Measurements from ENCODE around the gene SETD3. TPM values are rescaled to one million over a fixed set of nuclear protein-coding genes. Genes with fewer than 3 reads are reported as not detected.
A peak's percentile ranks its signal among the peaks of the same experiment; 100 is the strongest.

SETD3 gene
- total RNA-seq, 8 experiments from 2014 or later = 30.6 to 66.2 (median 42.9) TPM

GRCh38 chr14:99402950-99403349 lies 77.7 kb downstream of the SETD3 start:
- 43 to 95% (median 86%) methylated on average over 1 to 10 of the region's 10 CpGs; no CpG with 5 or more reads in 1 of the 10 experiments for WGBS, 10 experiments
- H3K4me1 ChIP-seq (replicated peaks in 1 of 2) = no peaks in the 10 kb centered on the region
- in situ Hi-C loops (cut with MboI; ENCODE audit: low pct_unique_long_range_greater_than_20kb in 2 of 9, low sequenced_read_pairs in 9 of 9, unreplicated experiment in 9 of 9) = no loop called here
- ATAC-seq (replicated peaks in 6 of 8) = no peak
- H3K27ac ChIP-seq = no peak overlapping the region
- no peak overlapping the region for H3K4me3 ChIP-seq

- Histone ChIP-seq H3K27ac (no peak overlapping the region), H3K4me1 (replicated peaks in 1 of 2) (no peaks in the 10 kb centered on the region), H3K4me3 (no peak overlapping the region)
- ATAC-seq (replicated peaks in 6 of 8) = no peak
- WGBS, 10 experiments = 80 to 94% (median 89%) methylated on average over 1 to 4 of the region's 4 CpGs; no CpG with 5 or more reads in 4 of the 10 experiments
- in situ Hi-C loops (cut with MboI; ENCODE audit: low pct_unique_long_range_greater_than_20kb in 2 of 9, low sequenced_read_pairs in 9 of 9, unreplicated experiment in 9 of 9) = no loop called here
These were observed 78.4 kb downstream of the SETD3 start for GRCh38 chr14:99402285-99402648.

- 40 to 92% (median 70%) methylated on average over 1 to 5 of the region's 5 CpGs; no CpG with 5 or more reads in 1 of the 10 experiments for WGBS, 10 experiments
- no peak for ATAC-seq (replicated peaks in 6 of 8)
- H3K27ac ChIP-seq = no peak overlapping the region
- in situ Hi-C loops (cut with MboI; ENCODE audit: low pct_unique_long_range_greater_than_20kb in 2 of 9, low sequenced_read_pairs in 9 of 9, unreplicated experiment in 9 of 9) = no loop called here
- H3K4me1 ChIP-seq (replicated peaks in 1 of 2) = no peaks in the 10 kb centered on the region
- H3K4me3 ChIP-seq = no peak overlapping the region
These were observed 78.9 kb downstream of the SETD3 start for GRCh38 chr14:99401621-99402284.

- Histone ChIP-seq H3K27ac (no peak overlapping the region), H3K4me3 (no peak overlapping the region), H3K4me1 (replicated peaks in 1 of 2) (no peaks in the 10 kb centered on the region)
- 29 to 92% (median 71%) methylated on average over 1 to 4 of the region's 4 CpGs; no CpG with 5 or more reads in 2 of the 10 experiments for WGBS, 10 experiments
- in situ Hi-C loops (cut with MboI; ENCODE audit: low pct_unique_long_range_greater_than_20kb in 2 of 9, low sequenced_read_pairs in 9 of 9, unreplicated experiment in 9 of 9) = no loop called here
- ATAC-seq (replicated peaks in 6 of 8) = peak in 1 of 8 experiments; percentile 22
These were observed 79.4 kb downstream of the SETD3 start for GRCh38 chr14:99401211-99401610.

- no peak overlapping the region for H3K4me3 ChIP-seq
- ATAC-seq (replicated peaks in 6 of 8) = no peak
- H3K4me1 ChIP-seq (replicated peaks in 1 of 2) = peaks cover 7 to 9% of the 10 kb centered on the region in 2 donors
- WGBS, 10 experiments = 77 to 100% (median 95%) methylated on average over 2 of the region's 2 CpGs; no CpG with 5 or more reads in 5 of the 10 experiments
- no peak overlapping the region for H3K27ac ChIP-seq
- in situ Hi-C loops (cut with MboI; ENCODE audit: low pct_unique_long_range_greater_than_20kb in 2 of 9, low sequenced_read_pairs in 9 of 9, unreplicated experiment in 9 of 9) = no loop called here
These were observed 83.0 kb downstream of the SETD3 start for GRCh38 chr14:99397698-99398097.

GRCh38 chr14:99395909-99396530 lies 84.6 kb downstream of the SETD3 start:
- peak in 2 of 8 experiments; percentile 21 to 62 for ATAC-seq (replicated peaks in 6 of 8)
- in situ Hi-C loops (cut with MboI; ENCODE audit: low pct_unique_long_range_greater_than_20kb in 2 of 9, low sequenced_read_pairs in 9 of 9, unreplicated experiment in 9 of 9) = no loop called here
- peaks cover 7 to 9% of the 10 kb centered on the region in 2 donors for H3K4me1 ChIP-seq (replicated peaks in 1 of 2)
- WGBS, 10 experiments = 39 to 95% (median 57%) methylated on average over 1 to 10 of the region's 10 CpGs; no CpG with 5 or more reads in 1 of the 10 experiments
- H3K27ac ChIP-seq = no peak overlapping the region
- no peak overlapping the region for H3K4me3 ChIP-seq

- ATAC-seq (replicated peaks in 6 of 8) = peak in 5 of 8 experiments; percentile 33 to 91 (median 73)
- 60 to 100% (median 86%) methylated on average over 1 to 4 of the region's 9 CpGs; no CpG with 5 or more reads in 6 of the 10 experiments for WGBS, 10 experiments
- in situ Hi-C loops (cut with MboI; ENCODE audit: low pct_unique_long_range_greater_than_20kb in 2 of 9, low sequenced_read_pairs in 9 of 9, unreplicated experiment in 9 of 9) = no loop called here
- Histone ChIP-seq H3K27ac (no peak overlapping the region), H3K4me3 (no peak overlapping the region), H3K4me1 (replicated peaks in 1 of 2) (peaks cover 7 to 9% of the 10 kb centered on the region in 2 donors)
These were observed 86.0 kb downstream of the SETD3 start for GRCh38 chr14:99394602-99395156.

- 40 to 100% (median 79%) methylated on average over 2 to 9 of the region's 12 CpGs; no CpG with 5 or more reads in 3 of the 10 experiments for WGBS, 10 experiments
- in situ Hi-C loops (cut with MboI; ENCODE audit: low pct_unique_long_range_greater_than_20kb in 2 of 9, low sequenced_read_pairs in 9 of 9, unreplicated experiment in 9 of 9) = no loop called here
- Histone ChIP-seq H3K27ac (no peak overlapping the region), H3K4me1 (replicated peaks in 1 of 2) (peaks cover 7 to 9% of the 10 kb centered on the region in 2 donors), H3K4me3 (no peak overlapping the region)
- peak in 2 of 8 experiments; percentile 27 to 39 for ATAC-seq (replicated peaks in 6 of 8)
These were observed 87.5 kb downstream of the SETD3 start for GRCh38 chr14:99393059-99393655.

- 0 to 100% (median 65%) methylated on average over 1 to 9 of the region's 13 CpGs for WGBS, 10 experiments
- Histone ChIP-seq H3K27ac (no peak overlapping the region), H3K4me1 (replicated peaks in 1 of 2) (peaks cover 7 to 9% of the 10 kb centered on the region in 2 donors), H3K4me3 (no peak overlapping the region)
- peak in 3 of 8 experiments; percentile 45 to 61 (median 53) for ATAC-seq (replicated peaks in 6 of 8)
- in situ Hi-C loops (cut with MboI; ENCODE audit: low pct_unique_long_range_greater_than_20kb in 2 of 9, low sequenced_read_pairs in 9 of 9, unreplicated experiment in 9 of 9) = no loop called here
These were observed 89.0 kb downstream of the SETD3 start for GRCh38 chr14:99391671-99392070.

- Histone ChIP-seq H3K4me1 (replicated peaks in 1 of 2) (peaks cover 0 to 5% of the 10 kb centered on the region in 2 donors), H3K27ac (no peak overlapping the region), H3K4me3 (no peak overlapping the region)
- WGBS, 10 experiments = 0 to 100% (median 69%) methylated on average over 1 to 5 of the region's 24 CpGs; no CpG with 5 or more reads in 3 of the 10 experiments
- peak in 6 of 8 experiments; percentile 28 to 87 (median 63) for ATAC-seq (replicated peaks in 6 of 8)
- in situ Hi-C loops (cut with MboI; ENCODE audit: low pct_unique_long_range_greater_than_20kb in 2 of 9, low sequenced_read_pairs in 9 of 9, unreplicated experiment in 9 of 9) = no loop called here
These were observed 91.4 kb downstream of the SETD3 start for GRCh38 chr14:99389174-99389826.

GRCh38 chr14:99388286-99388685 lies 92.4 kb downstream of the SETD3 start:
- Histone ChIP-seq H3K4me3 (no peak overlapping the region), H3K27ac (no peak overlapping the region), H3K4me1 (replicated peaks in 1 of 2) (peaks cover 8 to 15% of the 10 kb centered on the region in 2 donors)
- ATAC-seq (replicated peaks in 6 of 8) = no peak
- 72 to 100% (median 96%) methylated on average over 2 to 7 of the region's 12 CpGs; no CpG with 5 or more reads in 2 of the 10 experiments for WGBS, 10 experiments
- in situ Hi-C loops (cut with MboI; ENCODE audit: low pct_unique_long_range_greater_than_20kb in 2 of 9, low sequenced_read_pairs in 9 of 9, unreplicated experiment in 9 of 9) = no loop called here

- in situ Hi-C loops (cut with MboI; ENCODE audit: low pct_unique_long_range_greater_than_20kb in 2 of 9, low sequenced_read_pairs in 9 of 9, unreplicated experiment in 9 of 9) = no loop called here
- 79 to 100% (median 90%) methylated on average over 1 to 5 of the region's 5 CpGs; no CpG with 5 or more reads in 1 of the 10 experiments for WGBS, 10 experiments
- no peak for ATAC-seq (replicated peaks in 6 of 8)
These were observed 92.8 kb downstream of the SETD3 start for GRCh38 chr14:99387880-99388279.

More at GRCh38 chr14:99387880-99388279, 92.8 kb downstream of the SETD3 start:
- Histone ChIP-seq H3K27ac (no peak overlapping the region), H3K4me1 (replicated peaks in 1 of 2) (peaks cover 8 to 15% of the 10 kb centered on the region in 2 donors), H3K4me3 (no peak overlapping the region)
